Hepatocyte (in vitro differentiated cells): ENCODE results near the gene PCBP4. TPM values are rescaled to one million over a fixed set of nuclear protein-coding genes. Genes with fewer than 3 reads are reported as not detected.

Experiments used
- DNase-seq: peaks from one replicate; pipeline ENCODE4 v3.0.0-alpha.2; 2016; ENCODE audit warnings: low spot score
- H2AFZ ChIP-seq: fragments of 200-600 bp; sonication (generic); 2 replicates; pipeline ENCODE4 v1.6.0; 2016; ENCODE audit warnings: antibody characterized with exemption, mild to moderate bottlenecking
- H3K27ac ChIP-seq: fragments of 200-600 bp; sonication (generic); 2 replicates; pipeline ENCODE4 v1.5.1; 2016; ENCODE audit warnings: mild to moderate bottlenecking
- H3K27me3 ChIP-seq: fragments of 200-600 bp; sonication (generic); 2 replicates; pipeline ENCODE4 v1.6.1; 2016
- H3K36me3 ChIP-seq: fragments of 200-600 bp; sonication (generic); replicated peaks from 2 replicates; pipeline ENCODE4 v1.5.1; 2016; ENCODE audit warnings: low read depth; ENCODE audit not compliant: insufficient read depth
- H3K4me1 ChIP-seq: fragments of 200-600 bp; sonication (generic); 2 replicates; pipeline ENCODE4 v1.5.1; 2016; ENCODE audit warnings: mild to moderate bottlenecking, moderate library complexity; ENCODE audit not compliant: insufficient read depth
- H3K4me2 ChIP-seq: fragments of 200-600 bp; sonication (generic); 2 replicates; pipeline ENCODE4 v1.6.0; 2016
- H3K4me3 ChIP-seq: fragments of 200-600 bp; sonication (generic); 2 replicates; pipeline ENCODE4 v1.5.1; 2016; ENCODE audit warnings: mild to moderate bottlenecking
- H3K79me2 ChIP-seq: fragments of 200-600 bp; sonication (generic); 2 replicates; pipeline ENCODE4 v1.6.0; 2017; ENCODE audit warnings: mild to moderate bottlenecking
- H3K9me2 ChIP-seq: fragments of 200-600 bp; sonication (generic); replicated peaks from 2 replicates; pipeline ENCODE4 v1.6.0; 2017; ENCODE audit warnings: mild to moderate bottlenecking; ENCODE audit not compliant: insufficient read depth
- H3K9me3 ChIP-seq: fragments of 200-600 bp; sonication (generic); 2 replicates; pipeline ENCODE4 v1.5.1; 2016; ENCODE audit warnings: low read depth, mild to moderate bottlenecking
- H4K20me1 ChIP-seq: fragments of 200-600 bp; sonication (generic); 2 replicates; pipeline ENCODE4 v1.6.0; 2016; ENCODE audit warnings: mild to moderate bottlenecking; ENCODE audit not compliant: insufficient read depth, poor library complexity, severe bottlenecking
- EZH2 ChIP-seq: fragments of 200-600 bp; sonication (generic); IDR thresholded peaks from 2 replicates; pipeline ENCODE4 v1.6.1; 2016; ENCODE audit warnings: antibody characterized with exemption, mild to moderate bottlenecking, borderline replicate concordance
- EZH2phosphoT487 ChIP-seq: fragments of 200-600 bp; sonication (generic); IDR thresholded peaks from one replicate; pipeline ENCODE4 v1.6.1; 2018; ENCODE audit warnings: antibody characterized with exemption, mild to moderate bottlenecking, low read depth, moderate library complexity; ENCODE audit not compliant: unreplicated experiment, severe bottlenecking
- WGBS: methylation state at CpG from one replicate; pipeline ENCODE4 v1.1.6; 2016; ENCODE audit warnings: low lambda C conversion rate; ENCODE audit errors: missing lambda C conversion rate; 5-methylcytosine and 5-hydroxymethylcytosine counted together
- polyA plus RNA-seq: library from polyadenylated mRNA; unstranded; fragments of >200 nt; fragmentation: Nextera tagmentation; extraction: Ambion mirVana; gene quantifications from 2 replicates; pipeline ENCODE4 v1.2.1, GENCODE V29; 2016
- small RNA-seq: library from RNA; depleted of rRNA; stranded (forward); fragments of <200 nt; gene quantifications from one replicate; pipeline ENCODE3, GENCODE V24; 2014
- total RNA-seq: library from RNA; depleted of rRNA; stranded (reverse); fragments of >200 nt; gene quantifications from 2 replicates; pipeline ENCODE4 v1.2.3, GENCODE V29; 2014
- TF ChIP-seq, protein P1 (sequence below): fragments of 200-600 bp; sonication (generic); IDR thresholded peaks from 2 replicates; pipeline ENCODE4 v1.5.1; 2016; ENCODE audit warnings: antibody characterized with exemption, mild to moderate bottlenecking; ENCODE audit not compliant: poor library complexity

The PCBP4 gene
- total and polyA plus RNA-seq, 2 experiments from 2014 or later = 42.4 to 60.2 TPM

DNA sequence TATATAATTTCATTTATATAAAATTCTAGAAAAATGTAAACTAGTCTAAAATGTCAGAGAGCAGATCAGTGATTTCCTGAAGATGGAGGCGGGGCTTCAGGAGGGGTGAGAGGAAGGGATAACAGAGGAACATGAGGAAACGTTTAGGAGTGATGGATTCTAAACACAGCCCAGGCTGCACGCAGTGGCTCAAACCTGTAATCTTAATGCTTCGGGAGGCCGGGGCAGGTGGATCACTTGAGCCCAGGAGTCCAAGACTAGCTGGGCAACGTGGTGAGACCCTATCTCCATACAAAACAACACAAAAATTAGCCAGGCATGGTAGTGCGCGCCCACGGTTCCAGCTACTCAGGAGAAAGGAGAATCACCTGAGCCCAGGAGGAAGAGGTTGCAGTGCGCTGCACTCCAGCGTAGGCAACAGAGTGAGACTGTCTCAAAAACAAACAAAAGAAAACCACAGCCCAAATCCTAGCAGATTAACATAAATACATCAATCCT lies 46.1 kb downstream of the PCBP4 start:
- no peaks in the 10 kb centered on the region for H3K79me2 ChIP-seq
- no peaks in the 10 kb centered on the region for H3K27me3 ChIP-seq
- no peaks in the 10 kb centered on the region for H4K20me1 ChIP-seq
- no peak overlapping the region for H3K4me3 ChIP-seq
- no peaks in the 10 kb centered on the region for H3K36me3 ChIP-seq
- TF ChIP-seq EZH2phosphoT487 = no peak
- TF ChIP-seq, protein P1, sequence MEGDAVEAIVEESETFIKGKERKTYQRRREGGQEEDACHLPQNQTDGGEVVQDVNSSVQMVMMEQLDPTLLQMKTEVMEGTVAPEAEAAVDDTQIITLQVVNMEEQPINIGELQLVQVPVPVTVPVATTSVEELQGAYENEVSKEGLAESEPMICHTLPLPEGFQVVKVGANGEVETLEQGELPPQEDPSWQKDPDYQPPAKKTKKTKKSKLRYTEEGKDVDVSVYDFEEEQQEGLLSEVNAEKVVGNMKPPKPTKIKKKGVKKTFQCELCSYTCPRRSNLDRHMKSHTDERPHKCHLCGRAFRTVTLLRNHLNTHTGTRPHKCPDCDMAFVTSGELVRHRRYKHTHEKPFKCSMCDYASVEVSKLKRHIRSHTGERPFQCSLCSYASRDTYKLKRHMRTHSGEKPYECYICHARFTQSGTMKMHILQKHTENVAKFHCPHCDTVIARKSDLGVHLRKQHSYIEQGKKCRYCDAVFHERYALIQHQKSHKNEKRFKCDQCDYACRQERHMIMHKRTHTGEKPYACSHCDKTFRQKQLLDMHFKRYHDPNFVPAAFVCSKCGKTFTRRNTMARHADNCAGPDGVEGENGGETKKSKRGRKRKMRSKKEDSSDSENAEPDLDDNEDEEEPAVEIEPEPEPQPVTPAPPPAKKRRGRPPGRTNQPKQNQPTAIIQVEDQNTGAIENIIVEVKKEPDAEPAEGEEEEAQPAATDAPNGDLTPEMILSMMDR = no peak
- TF ChIP-seq EZH2 = no peak
- H3K4me1 ChIP-seq = no peaks in the 10 kb centered on the region
- no peaks in the 10 kb centered on the region for H3K9me3 ChIP-seq
- no peak overlapping the region for H2AFZ ChIP-seq
- WGBS = 84% methylated on average over 11 of the region's 11 CpGs
- no peak overlapping the region for H3K4me2 ChIP-seq
- no peak overlapping the region for H3K27ac ChIP-seq
- no peaks in the 10 kb centered on the region for H3K9me2 ChIP-seq
- no peak for DNase-seq

DNA sequence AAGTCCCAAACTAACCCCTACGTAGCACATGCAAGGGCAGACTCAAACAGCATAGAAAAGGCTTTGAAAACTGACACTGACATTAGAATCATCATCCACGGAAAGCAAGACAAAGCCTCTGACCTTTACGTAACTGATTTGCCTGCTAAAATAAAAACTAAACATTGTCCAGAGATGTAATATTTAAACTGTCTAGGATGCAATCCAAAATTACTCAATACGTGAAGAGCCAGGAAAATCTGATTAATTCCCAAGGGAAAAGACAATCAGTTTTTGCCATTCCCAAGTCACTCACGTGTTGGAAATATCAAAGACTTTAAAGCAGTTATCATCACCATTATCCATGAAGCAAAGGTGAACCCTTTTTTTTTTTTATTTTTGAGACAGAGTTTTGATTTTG lies 50.8 kb downstream of the PCBP4 start:
- Histone ChIP-seq H4K20me1 (no peaks in the 10 kb centered on the region), H3K9me2 (no peaks in the 10 kb centered on the region), H3K9me3 (no peaks in the 10 kb centered on the region), H2AFZ (no peak overlapping the region), H3K79me2 (no peaks in the 10 kb centered on the region), H3K27ac (no peak overlapping the region), H3K4me2 (no peak overlapping the region), H3K36me3 (no peaks in the 10 kb centered on the region), H3K4me1 (no peaks in the 10 kb centered on the region), H3K27me3 (no peaks in the 10 kb centered on the region), H3K4me3 (no peak overlapping the region)
- WGBS = 64% methylated on average over 5 of the region's 5 CpGs
- no peak for DNase-seq
- TF ChIP-seq, protein P1 = no peak
- TF ChIP-seq EZH2phosphoT487 = no peak
- TF ChIP-seq EZH2 = no peak

GRCh38 chr3:51908026-51908425 lies 59.2 kb downstream of the PCBP4 start:
- Histone ChIP-seq H3K4me3 (no peak overlapping the region), H2AFZ (no peak overlapping the region), H3K4me1 (no peaks in the 10 kb centered on the region), H3K9me2 (no peaks in the 10 kb centered on the region), H3K27ac (no peak overlapping the region), H3K27me3 (no peaks in the 10 kb centered on the region), H4K20me1 (no peaks in the 10 kb centered on the region), H3K79me2 (no peaks in the 10 kb centered on the region), H3K4me2 (no peak overlapping the region), H3K36me3 (no peaks in the 10 kb centered on the region), H3K9me3 (no peaks in the 10 kb centered on the region)
- no peak for DNase-seq
- WGBS = 85% methylated on average over 4 of the region's 4 CpGs
- TF ChIP-seq, protein P1 = no peak
- no peak for TF ChIP-seq EZH2
- no peak for TF ChIP-seq EZH2phosphoT487

Small RNA genes lying within 50 kb of the gene (small RNA-seq; reads per million reads assigned to genes)
- not detected for gene AC115284.1

Other genes starting within 250 kb of the PCBP4 start
- not detected in 2 replicates for gene IQCF6, start 188.2 kb downstream of the PCBP4 start, total RNA-seq
- not detected in 2 replicates for gene IQCF6, start 188.2 kb downstream of the PCBP4 start, polyA plus RNA-seq
- gene IQCF2, start 105.8 kb downstream of the PCBP4 start, total RNA-seq = not detected in 2 replicates
- gene IQCF2, start 105.8 kb downstream of the PCBP4 start, polyA plus RNA-seq = not detected in 2 replicates
- gene IQCF5, start 91.9 kb downstream of the PCBP4 start, total RNA-seq = not detected in 2 replicates
- gene IQCF5, start 91.9 kb downstream of the PCBP4 start, polyA plus RNA-seq = not detected in 2 replicates
- gene IQCF1, start 64.1 kb downstream of the PCBP4 start, total RNA-seq = not detected in 2 replicates
- not detected in 2 replicates for gene IQCF1, start 64.1 kb downstream of the PCBP4 start, polyA plus RNA-seq
- gene RRP9, start 25.6 kb downstream of the PCBP4 start, total RNA-seq = 14.0 and 17.5 TPM in 2 replicates
- gene RRP9, start 25.6 kb downstream of the PCBP4 start, polyA plus RNA-seq = 23.1 and 32.8 TPM in 2 replicates
- gene PARP3, start 25.1 kb downstream of the PCBP4 start, total RNA-seq = 7.0 and 9.3 TPM in 2 replicates
- gene PARP3, start 25.1 kb downstream of the PCBP4 start, polyA plus RNA-seq = 10.3 and 11.6 TPM in 2 replicates
- not detected in 2 replicates for gene GPR62, start 12.1 kb downstream of the PCBP4 start, total RNA-seq
- 0.08 TPM in 1 of 2 replicates, not detected in the other for gene GPR62, start 12.1 kb downstream of the PCBP4 start, polyA plus RNA-seq
- 31.9 and 32.8 TPM in 2 replicates for gene ABHD14B, start 6.6 kb upstream of the PCBP4 start, total RNA-seq
- 40.2 and 48.4 TPM in 2 replicates for gene ABHD14B, start 6.6 kb upstream of the PCBP4 start, polyA plus RNA-seq
- gene ABHD14A, start 7.6 kb upstream of the PCBP4 start, total RNA-seq = 17.1 and 22.3 TPM in 2 replicates
- 55.1 and 68.6 TPM in 2 replicates for gene ABHD14A, start 7.6 kb upstream of the PCBP4 start, polyA plus RNA-seq
- gene ACY1, start 16.1 kb upstream of the PCBP4 start, total RNA-seq = 114 and 164 TPM in 2 replicates
- 148 and 183 TPM in 2 replicates for gene ACY1, start 16.1 kb upstream of the PCBP4 start, polyA plus RNA-seq
- gene RPL29, start 28.4 kb upstream of the PCBP4 start, total RNA-seq = 981 and 1,184 TPM in 2 replicates
- 786 and 812 TPM in 2 replicates for gene RPL29, start 28.4 kb upstream of the PCBP4 start, polyA plus RNA-seq
- 13.1 and 13.8 TPM in 2 replicates for gene DUSP7, start 89.1 kb upstream of the PCBP4 start, total RNA-seq
- gene DUSP7, start 89.1 kb upstream of the PCBP4 start, polyA plus RNA-seq = 5.9 and 6.4 TPM in 2 replicates
- 2.6 TPM in 2 replicates for gene POC1A, start 187.0 kb upstream of the PCBP4 start, total RNA-seq
- gene POC1A, start 187.0 kb upstream of the PCBP4 start, polyA plus RNA-seq = 3.7 and 5.7 TPM in 2 replicates
- 81.8 and 85.3 TPM in 2 replicates for gene ALAS1, start 230.7 kb upstream of the PCBP4 start, total RNA-seq
- 90.1 and 91.2 TPM in 2 replicates for gene ALAS1, start 230.7 kb upstream of the PCBP4 start, polyA plus RNA-seq